Activated T-cell treated with anti-CD3 and anti-CD28 coated beads, Interleukin-2, amount 50 U/mL, for 24 hours (primary cell): ENCODE results near the gene PARP8.
"Not testable (repeated sequence)": the region's sequence is repeated elsewhere in the genome, so short reads cannot be mapped to it uniquely, and the experiment has no call there.

Experiments used
- DNase-seq: peaks from one replicate; pipeline ENCODE4 v3.0.0-alpha.2; 2020
- H3K27ac Mint-ChIP-seq: 2 replicates; pipeline ENCODE4 v1.8.0; 2020; ENCODE audit warnings: mild to moderate bottlenecking, mixed read lengths
- H3K27me3 Mint-ChIP-seq: 2 replicates; pipeline ENCODE4 v1.8.0; 2020; ENCODE audit warnings: mixed read lengths
- H3K36me3 Mint-ChIP-seq: 2 replicates; pipeline ENCODE4 v1.8.0; 2020; ENCODE audit warnings: low read depth, mixed read lengths
- H3K4me1 Mint-ChIP-seq: 2 replicates; pipeline ENCODE4 v1.8.0; 2020; ENCODE audit warnings: low read depth, mixed read lengths
- H3K4me3 Mint-ChIP-seq: 2 replicates; pipeline ENCODE4 v1.8.0; 2020; ENCODE audit warnings: mild to moderate bottlenecking, moderate library complexity, mixed read lengths
- H3K9me3 Mint-ChIP-seq: 2 replicates; pipeline ENCODE4 v1.8.0; 2020; ENCODE audit warnings: mixed read lengths

The PARP8 gene

DNA sequence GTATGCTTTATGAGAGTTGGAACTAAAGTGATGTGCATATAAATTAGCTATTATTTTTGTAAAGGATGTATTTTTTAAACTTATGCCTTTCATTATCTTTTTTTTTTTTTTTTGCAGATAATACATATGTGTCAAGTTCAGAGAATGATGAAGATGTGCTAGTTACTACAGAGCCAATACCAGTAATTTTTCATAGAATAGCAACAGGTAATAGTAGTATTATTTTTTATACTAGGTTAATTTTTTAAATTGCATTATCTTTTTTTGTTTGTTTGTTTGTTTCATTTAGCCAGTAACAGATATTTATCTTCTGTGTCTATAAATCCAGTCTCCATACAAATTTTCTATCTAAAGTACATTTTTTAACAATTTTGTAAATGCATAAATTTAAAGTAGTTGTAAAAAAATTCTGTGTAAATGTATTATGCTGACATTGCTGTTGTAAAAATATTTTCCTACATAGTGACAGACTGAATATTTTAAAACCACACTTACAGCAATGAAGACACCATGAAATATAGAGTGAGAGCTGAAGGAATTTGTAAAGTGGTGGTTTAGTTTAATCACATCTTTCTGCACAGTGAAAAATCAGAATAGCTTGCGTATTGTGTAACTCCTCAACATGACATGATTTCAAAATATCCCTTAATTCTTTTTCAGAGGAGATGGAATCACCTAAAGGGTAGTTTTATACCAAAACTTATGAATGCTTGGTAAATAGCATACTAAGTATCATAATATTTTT is 93.3 kb downstream of the PARP8 start:
- Mint-ChIP-seq H3K36me3 (peaks cover 73% of the 10 kb centered on the region), H3K27ac (no peak overlapping the region), H3K27me3 (no peaks in the 10 kb centered on the region), H3K4me1 (peaks cover 25% of the 10 kb centered on the region), H3K4me3 (no peak overlapping the region), H3K9me3 (no peaks in the 10 kb centered on the region)
- DNase-seq, result no peak

GRCh38 chr5:50763351-50763750 is 96.9 kb downstream of the PARP8 start:
- no peaks in the 10 kb centered on the region for H3K9me3 Mint-ChIP-seq

DNA sequence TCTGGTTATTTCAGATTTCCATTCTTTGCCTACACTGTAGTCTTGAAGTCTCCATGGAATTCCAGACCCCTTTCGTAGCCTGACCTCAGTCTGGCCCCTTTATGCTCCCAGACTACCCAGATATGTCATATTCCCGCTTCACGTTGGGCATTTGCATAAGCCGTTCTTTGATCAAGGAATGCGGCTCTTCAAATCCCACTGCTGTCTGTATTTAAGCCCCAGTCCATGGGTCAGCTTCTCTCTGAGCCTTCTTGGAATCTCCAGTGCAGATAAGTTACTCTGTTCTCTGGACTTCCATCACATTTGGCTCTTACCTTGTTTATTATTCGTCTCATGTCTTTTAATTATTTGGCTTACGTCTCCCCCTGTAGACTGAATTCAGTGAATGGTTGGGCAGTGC is 97.4 kb downstream of the PARP8 start:
- H3K4me3 Mint-ChIP-seq, result no peak overlapping the region
- H3K4me1 Mint-ChIP-seq, result peaks cover 37% of the 10 kb centered on the region
- no peaks in the 10 kb centered on the region for H3K9me3 Mint-ChIP-seq
- H3K36me3 Mint-ChIP-seq, result peaks cover 74% of the 10 kb centered on the region
- H3K27ac Mint-ChIP-seq, result no peak overlapping the region
- no peak for DNase-seq
- H3K27me3 Mint-ChIP-seq, result no peaks in the 10 kb centered on the region

More at GRCh38 chr5:50763351-50763750, 96.9 kb downstream of the PARP8 start:
- no peak overlapping the region for H3K27ac Mint-ChIP-seq
- no peak overlapping the region for H3K4me3 Mint-ChIP-seq
- no peak for DNase-seq
- peaks cover 36% of the 10 kb centered on the region for H3K4me1 Mint-ChIP-seq
- H3K36me3 Mint-ChIP-seq, result peaks cover 69% of the 10 kb centered on the region
- no peaks in the 10 kb centered on the region for H3K27me3 Mint-ChIP-seq

DNA sequence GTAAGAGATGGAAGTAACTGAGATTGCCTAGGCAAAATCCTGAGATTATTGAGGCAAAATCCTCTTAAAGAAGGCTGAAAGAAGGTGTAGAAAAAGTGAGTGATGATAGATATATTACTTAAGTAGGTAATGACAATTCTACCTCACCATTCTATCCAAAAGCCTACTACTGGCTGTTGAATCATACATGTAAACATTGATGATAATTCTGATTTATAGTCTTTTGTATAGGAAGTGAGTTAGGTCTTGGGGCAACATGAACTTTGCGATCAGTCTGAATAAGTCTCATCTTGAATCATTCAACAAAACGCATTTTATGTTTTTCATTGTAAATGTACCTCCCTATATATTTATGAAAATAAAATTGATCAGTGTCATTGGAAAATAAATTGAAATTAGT is 99.6 kb downstream of the PARP8 start:
- Mint-ChIP-seq H3K36me3 (peaks cover 73% of the 10 kb centered on the region), H3K27me3 (no peaks in the 10 kb centered on the region), H3K4me1 (peaks cover 42% of the 10 kb centered on the region), H3K4me3 (no peak overlapping the region), H3K9me3 (no peaks in the 10 kb centered on the region), H3K27ac (no peak overlapping the region)
- DNase-seq, result no peak

DNA sequence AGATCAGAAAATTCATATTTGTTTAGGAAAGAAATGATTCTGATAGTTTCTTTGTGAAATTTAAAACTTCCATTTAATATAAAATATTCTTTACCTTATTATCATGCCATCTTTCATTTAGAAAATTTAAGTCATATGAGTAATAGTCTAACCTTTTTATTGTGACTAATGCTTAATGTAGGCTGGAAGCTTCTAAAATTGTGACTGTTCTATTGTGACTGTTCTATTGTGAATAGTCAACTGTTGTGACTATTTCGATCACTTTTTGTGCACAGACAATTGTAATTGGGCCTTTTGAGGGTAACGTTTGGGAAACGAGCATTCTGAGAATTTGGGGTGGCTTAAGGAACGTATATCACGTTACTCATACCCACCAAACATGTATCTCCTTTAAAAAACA is 100.0 kb downstream of the PARP8 start:
- H3K36me3 Mint-ChIP-seq, result peaks cover 71% of the 10 kb centered on the region

DNA sequence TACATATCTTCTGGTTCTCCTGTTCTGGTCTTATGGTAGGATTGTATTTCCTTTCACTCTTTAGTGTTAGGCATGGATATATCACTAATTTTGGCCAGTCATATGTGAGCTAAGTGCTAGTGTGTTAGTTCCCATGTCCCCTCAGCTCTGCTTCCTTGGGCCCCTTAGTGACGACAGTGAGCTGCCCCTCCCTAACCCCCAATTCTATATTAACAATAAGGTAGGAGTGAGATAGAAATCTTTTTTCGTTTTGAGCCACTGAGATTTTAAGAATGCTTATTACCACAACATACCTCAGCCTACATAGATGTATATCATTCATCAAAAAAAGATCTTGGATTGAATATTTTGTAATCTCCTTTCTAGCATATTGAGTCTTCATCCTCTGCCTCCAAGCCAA is 100.5 kb downstream of the PARP8 start:
- Mint-ChIP-seq H3K27me3 (no peaks in the 10 kb centered on the region), H3K4me3 (no peak overlapping the region), H3K27ac (peak overlapping the region; percentile 72), H3K4me1 (peaks cover 44% of the 10 kb centered on the region), H3K36me3 (peaks cover 69% of the 10 kb centered on the region), H3K9me3 (no peaks in the 10 kb centered on the region)
- no peak for DNase-seq

More for the DNA sequence above, 100.0 kb downstream of the PARP8 start:
- H3K4me1 Mint-ChIP-seq, result peaks cover 42% of the 10 kb centered on the region
- peak overlapping the region; percentile 72 for H3K27ac Mint-ChIP-seq
- H3K4me3 Mint-ChIP-seq, result no peak overlapping the region
- no peaks in the 10 kb centered on the region for H3K27me3 Mint-ChIP-seq
- H3K9me3 Mint-ChIP-seq, result no peaks in the 10 kb centered on the region
- no peak for DNase-seq

- peaks cover 68% of the 10 kb centered on the region for H3K36me3 Mint-ChIP-seq
- no peak overlapping the region for H3K4me3 Mint-ChIP-seq
- peak overlapping the region; percentile 18 for H3K27ac Mint-ChIP-seq
- no peak for DNase-seq
- no peaks in the 10 kb centered on the region for H3K27me3 Mint-ChIP-seq
- peaks cover 45% of the 10 kb centered on the region for H3K4me1 Mint-ChIP-seq
- no peaks in the 10 kb centered on the region for H3K9me3 Mint-ChIP-seq
These were observed 101.2 kb downstream of the PARP8 start for GRCh38 chr5:50767588-50767987.

DNA sequence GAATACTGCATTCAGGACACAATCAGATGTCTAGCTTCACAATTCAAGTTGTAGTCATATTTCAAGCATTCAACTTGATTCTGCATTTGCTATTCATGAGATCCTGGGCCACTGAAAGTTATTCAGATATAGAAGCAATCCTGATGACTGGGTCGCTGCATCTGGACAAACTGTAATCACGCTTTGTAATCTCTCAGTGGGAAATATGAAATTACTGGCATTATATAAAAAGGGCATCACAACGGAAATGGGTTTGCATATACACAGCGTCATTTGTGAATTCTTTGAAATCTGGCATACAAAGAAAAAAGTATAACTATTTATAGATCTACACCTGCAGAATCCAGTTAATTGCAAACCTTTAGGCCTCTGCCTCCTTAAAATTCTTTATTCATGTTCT is 102.2 kb downstream of the PARP8 start:
- H3K4me3 Mint-ChIP-seq, result no peak overlapping the region
- H3K9me3 Mint-ChIP-seq, result peaks cover 7% of the 10 kb centered on the region
- DNase-seq, result no peak
- peaks cover 70% of the 10 kb centered on the region for H3K36me3 Mint-ChIP-seq
- H3K27me3 Mint-ChIP-seq, result no peaks in the 10 kb centered on the region
- no peak overlapping the region for H3K27ac Mint-ChIP-seq
- H3K4me1 Mint-ChIP-seq, result peaks cover 48% of the 10 kb centered on the region

DNA sequence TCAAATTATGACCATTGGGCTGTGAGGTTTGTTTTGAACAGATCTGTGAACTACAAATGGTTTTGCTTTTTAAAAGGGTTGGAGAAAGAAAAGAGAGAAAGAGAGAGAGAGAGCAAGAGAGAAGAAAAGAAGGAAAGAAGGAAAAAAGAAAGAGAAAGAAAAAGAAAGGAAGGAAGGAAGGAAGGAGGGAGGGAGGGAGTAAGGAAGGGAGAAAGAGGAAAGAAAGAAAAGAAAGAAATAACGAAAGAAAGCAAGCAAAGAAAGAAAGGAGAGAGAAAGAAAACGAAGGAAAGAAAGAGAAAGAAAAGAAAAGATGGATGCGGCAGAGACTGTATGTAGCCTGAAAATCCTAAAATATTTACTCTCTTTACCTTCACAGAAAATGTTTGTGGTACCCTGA is 104.0 kb downstream of the PARP8 start:
- DNase-seq, result no peak
- Mint-ChIP-seq H3K4me1 (peaks cover 48% of the 10 kb centered on the region), H3K36me3 (peaks cover 74% of the 10 kb centered on the region), H3K4me3 (no peak overlapping the region), H3K27ac (peak overlapping the region; percentile 35), H3K27me3 (no peaks in the 10 kb centered on the region), H3K9me3 (peaks cover 7% of the 10 kb centered on the region)

GRCh38 chr5:50774446-50775175 is 108.2 kb downstream of the PARP8 start:
- not testable (repeated sequence) for H3K27ac Mint-ChIP-seq, H3K9me3 Mint-ChIP-seq, H3K4me3 Mint-ChIP-seq, DNase-seq, H3K27me3 Mint-ChIP-seq
- Mint-ChIP-seq H3K4me1 (peaks cover 37% of the 10 kb centered on the region), H3K36me3 (peaks cover 74% of the 10 kb centered on the region)

DNA sequence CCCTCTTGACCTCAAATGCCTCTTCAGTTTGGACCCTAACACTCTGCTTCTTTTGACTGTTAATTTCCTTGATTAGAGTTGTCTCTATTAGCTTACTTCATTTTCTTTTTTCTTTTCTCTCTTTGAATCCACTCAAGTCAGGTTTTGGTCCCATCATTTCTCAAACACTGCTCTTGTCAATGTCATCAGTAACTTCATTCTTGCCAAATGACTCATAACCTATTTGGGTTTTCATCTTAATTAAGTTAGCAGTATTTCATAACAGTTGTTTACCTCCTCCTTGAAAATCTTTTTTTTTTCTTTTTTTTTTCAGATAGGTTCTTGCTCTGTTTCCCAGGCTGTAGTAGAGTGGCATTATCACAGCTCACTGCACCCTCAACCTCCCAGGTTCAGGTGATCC is 119.6 kb downstream of the PARP8 start:
- H3K27me3 Mint-ChIP-seq, result no peaks in the 10 kb centered on the region
- peaks cover 25% of the 10 kb centered on the region for H3K4me1 Mint-ChIP-seq
- H3K27ac Mint-ChIP-seq, result peak overlapping the region; percentile 42
- H3K4me3 Mint-ChIP-seq, result no peak overlapping the region
- DNase-seq, result no peak
- no peaks in the 10 kb centered on the region for H3K9me3 Mint-ChIP-seq
- peaks cover 73% of the 10 kb centered on the region for H3K36me3 Mint-ChIP-seq

DNA sequence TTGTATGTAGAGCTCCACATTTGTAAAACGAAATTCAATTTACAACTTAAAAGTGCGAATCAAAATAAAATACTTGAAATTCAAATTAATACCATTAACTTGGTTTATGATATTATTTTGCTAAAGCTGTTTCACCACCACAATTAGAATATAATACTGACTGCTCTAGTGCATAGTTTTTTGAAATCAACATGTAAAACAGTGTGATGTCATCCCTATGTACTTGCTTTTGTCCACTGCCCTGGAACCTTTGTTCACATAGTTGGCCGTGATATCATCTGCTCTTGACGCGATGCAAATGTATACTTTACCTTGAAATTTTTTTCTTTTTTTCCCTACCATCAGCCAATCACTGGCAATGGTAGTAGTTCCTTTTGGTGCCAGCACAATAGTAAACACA is 125.4 kb downstream of the PARP8 start:
- no peaks in the 10 kb centered on the region for H3K9me3 Mint-ChIP-seq
- H3K36me3 Mint-ChIP-seq, result peaks cover 78% of the 10 kb centered on the region
- peaks cover 5% of the 10 kb centered on the region for H3K4me1 Mint-ChIP-seq
- H3K27me3 Mint-ChIP-seq, result no peaks in the 10 kb centered on the region
- no peak overlapping the region for H3K27ac Mint-ChIP-seq
- no peak for DNase-seq
- no peak overlapping the region for H3K4me3 Mint-ChIP-seq

DNA sequence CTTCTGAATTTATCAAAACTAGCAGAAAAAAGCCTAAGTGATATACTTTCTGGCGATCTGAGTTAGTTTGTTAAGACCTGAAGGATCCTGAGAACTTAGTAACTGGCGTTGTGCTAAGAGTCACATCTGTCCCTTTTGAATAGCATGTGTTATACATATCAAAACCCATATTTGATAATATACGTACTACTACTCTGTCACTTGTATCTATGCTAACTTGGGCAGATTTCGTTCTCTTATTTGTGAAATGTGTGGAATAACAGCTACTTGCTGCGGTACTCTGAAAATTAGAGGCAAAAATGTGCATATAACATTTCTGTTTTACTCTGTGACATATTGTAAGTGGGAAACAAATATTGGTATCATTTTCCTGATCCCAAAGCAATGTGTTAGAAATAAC is 126.4 kb downstream of the PARP8 start:
- H3K36me3 Mint-ChIP-seq, result peaks cover 79% of the 10 kb centered on the region
- H3K27me3 Mint-ChIP-seq, result no peaks in the 10 kb centered on the region
- no peak for DNase-seq
- H3K4me3 Mint-ChIP-seq, result no peak overlapping the region
- H3K4me1 Mint-ChIP-seq, result no peaks in the 10 kb centered on the region
- H3K9me3 Mint-ChIP-seq, result no peaks in the 10 kb centered on the region
- peak overlapping the region; percentile 14 for H3K27ac Mint-ChIP-seq

DNA sequence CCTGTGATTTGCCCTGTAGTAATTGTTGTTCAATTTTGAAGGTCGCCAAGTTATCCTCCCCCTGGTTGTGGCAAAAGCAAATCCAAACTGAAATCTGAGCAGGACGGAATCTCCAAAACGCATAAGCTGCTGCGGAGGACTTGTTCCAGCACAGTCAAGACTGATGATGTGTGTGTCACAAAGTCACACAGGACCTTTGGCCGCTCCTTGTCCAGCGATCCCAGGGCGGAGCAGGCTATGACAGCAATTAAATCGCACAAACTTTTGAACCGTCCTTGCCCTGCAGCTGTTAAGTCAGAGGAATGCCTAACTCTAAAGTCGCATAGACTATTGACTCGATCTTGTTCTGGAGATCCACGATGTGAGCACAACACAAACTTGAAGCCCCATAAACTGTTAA is 128.4 kb downstream of the PARP8 start:
- Mint-ChIP-seq H3K9me3 (peaks cover 7% of the 10 kb centered on the region), H3K27ac (no peak overlapping the region), H3K36me3 (peaks cover 82% of the 10 kb centered on the region), H3K4me3 (no peak overlapping the region), H3K4me1 (peaks cover 3% of the 10 kb centered on the region), H3K27me3 (no peaks in the 10 kb centered on the region)
- no peak for DNase-seq

GRCh38 chr5:50798002-50798401 is 131.6 kb downstream of the PARP8 start:
- Mint-ChIP-seq H3K27ac (no peak overlapping the region), H3K27me3 (no peaks in the 10 kb centered on the region), H3K36me3 (peaks cover 80% of the 10 kb centered on the region), H3K9me3 (peaks cover 20% of the 10 kb centered on the region), H3K4me3 (no peak overlapping the region), H3K4me1 (peaks cover 8% of the 10 kb centered on the region)
- DNase-seq, result no peak
